GM21360 (cell line): ENCODE measurements around the gene ZNF608.

ENCODE experiments used
- ATAC-seq: cut with Tn5 transposase; IDR thresholded peaks from one replicate; pipeline ENCODE4 v1.9.1; 2021; ENCODE audit warnings: mild to moderate bottlenecking, moderate library complexity; ENCODE audit not compliant: unreplicated experiment

Gene ZNF608

DNA sequence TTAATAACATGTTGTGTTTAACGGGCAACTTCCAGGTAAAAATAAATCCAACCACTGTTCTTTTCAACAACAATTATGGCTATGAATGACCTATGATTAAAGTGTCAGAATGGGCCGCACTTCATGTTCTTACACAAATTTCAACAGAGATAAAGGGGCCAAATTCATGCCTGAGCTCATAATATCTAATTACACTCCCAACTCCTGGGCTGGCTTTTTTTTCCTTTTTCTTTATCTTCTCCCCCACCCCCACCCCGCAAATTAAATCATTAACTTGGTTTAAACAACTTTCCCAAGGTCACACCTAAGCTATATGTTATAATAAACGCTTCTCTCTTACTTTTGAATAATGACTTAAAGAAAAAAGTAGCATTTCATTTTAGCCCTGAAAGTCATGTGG is 25.8 kb downstream of the ZNF608 start:
- ATAC-seq: no peak

DNA sequence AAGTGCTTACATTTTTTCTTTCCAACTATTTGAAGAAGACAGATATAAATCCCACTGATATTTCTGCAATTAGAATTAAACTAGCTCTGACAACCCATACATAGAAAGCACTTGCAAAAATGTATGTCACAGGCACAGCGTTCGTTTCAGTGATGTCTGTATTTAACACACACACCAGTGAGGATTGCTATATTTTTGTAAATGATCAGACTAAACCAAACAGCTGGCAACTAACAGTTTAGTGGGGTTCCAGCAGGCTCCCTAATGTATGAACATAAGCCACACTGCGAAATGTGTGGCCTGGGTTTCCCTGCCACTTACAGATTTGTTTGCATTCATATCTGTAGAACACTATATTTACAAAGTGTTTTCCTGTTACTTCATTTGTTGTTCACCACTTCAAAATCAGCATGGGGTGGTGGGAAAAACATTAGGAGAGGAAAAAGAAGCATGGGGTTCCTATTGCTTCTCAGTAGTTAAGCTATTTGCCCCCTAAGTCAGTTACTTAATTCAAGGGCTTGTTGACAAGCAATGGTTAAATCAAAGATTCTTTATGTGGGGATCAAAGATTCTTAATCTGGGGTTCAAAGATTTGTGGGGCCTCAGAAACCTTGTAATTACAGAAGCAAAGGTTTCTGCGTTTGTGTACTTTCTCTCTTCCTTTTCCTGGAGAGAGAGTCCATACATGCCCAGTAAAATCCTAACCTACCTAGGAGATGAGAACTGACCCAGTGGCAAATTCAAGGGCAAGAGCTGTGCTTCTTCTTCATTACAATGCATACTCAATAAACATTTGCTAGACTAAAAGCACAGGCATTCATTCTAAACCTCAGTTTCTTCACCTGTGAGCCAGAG is 27.1 kb downstream of the ZNF608 start:
- no peak for ATAC-seq

DNA sequence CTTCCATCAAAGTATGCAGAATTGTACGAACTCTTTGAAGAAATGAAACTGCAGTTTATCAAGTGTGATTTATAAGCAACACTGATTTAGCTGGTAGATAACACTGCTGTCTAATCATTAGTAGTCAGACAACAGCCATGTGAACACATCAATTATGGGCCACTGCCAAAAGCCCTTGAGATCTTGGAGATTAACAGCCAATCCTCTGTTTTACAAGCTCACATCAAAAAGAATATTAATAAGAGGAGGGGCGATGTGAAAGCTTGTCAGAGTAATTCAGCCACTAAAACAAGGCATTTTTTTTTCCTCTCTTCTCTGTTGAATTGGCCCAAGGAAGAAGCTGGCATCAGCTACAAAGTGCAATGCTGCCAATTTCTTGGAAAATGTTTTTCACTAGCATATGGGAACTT is 28.1 kb downstream of the ZNF608 start:
- ATAC-seq: no peak

DNA sequence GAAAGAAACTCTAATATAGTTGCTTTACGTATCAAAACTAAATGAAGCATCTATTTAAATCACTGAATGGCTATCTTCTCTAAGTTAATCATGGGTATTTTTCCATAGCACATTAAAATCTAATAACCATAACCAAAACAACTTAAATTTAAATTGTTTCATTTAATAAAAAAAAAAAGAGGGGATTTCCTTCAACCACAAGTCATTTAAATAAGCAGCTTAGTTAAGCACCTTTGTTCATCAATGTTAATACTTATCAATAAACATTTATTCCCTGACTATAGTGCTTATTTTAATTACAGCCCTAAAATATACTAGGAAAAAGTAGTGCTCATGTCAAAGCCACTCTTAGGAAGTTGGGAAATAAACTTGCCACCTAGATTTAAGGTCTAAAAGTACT is 30.3 kb downstream of the ZNF608 start:
- no peak for ATAC-seq

DNA sequence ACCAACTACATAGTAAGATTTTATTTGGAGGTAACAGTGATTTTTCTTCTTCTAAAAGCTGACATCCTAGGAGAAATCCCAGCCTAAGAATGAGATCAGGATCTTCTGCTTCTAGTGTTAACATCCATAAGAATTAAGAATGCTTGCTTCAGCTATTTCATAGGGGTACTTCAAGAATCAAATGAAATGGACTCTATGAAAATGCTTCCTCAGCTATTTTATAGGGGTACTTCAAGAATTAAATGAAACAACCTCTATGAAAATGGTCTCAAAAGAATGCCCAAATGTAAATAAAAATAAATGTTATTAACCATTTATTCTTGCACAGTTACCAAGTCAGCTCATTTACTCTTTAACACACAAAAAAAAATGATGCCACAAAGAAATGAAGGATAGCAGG is 31.5 kb downstream of the ZNF608 start:
- no peak for ATAC-seq

DNA sequence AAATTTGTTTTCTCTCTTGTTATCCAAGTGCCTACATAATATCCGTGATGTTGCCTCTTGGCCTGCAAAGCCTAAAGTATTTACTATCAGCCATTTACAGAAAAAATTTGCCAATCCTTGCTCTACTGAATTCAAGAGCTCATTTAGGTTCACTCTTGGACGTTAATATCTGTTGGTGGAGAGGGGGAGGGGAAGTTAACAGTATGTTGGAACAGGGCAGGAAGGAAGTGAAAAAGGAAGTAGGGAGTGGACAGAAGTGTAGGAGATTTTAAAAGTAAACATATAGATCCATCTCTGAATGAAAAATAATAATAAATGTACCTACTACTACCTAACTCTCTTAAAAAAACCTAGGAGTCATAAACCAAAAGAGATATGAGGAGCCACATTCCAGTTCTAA is 32.8 kb downstream of the ZNF608 start:
- ATAC-seq: no peak

DNA sequence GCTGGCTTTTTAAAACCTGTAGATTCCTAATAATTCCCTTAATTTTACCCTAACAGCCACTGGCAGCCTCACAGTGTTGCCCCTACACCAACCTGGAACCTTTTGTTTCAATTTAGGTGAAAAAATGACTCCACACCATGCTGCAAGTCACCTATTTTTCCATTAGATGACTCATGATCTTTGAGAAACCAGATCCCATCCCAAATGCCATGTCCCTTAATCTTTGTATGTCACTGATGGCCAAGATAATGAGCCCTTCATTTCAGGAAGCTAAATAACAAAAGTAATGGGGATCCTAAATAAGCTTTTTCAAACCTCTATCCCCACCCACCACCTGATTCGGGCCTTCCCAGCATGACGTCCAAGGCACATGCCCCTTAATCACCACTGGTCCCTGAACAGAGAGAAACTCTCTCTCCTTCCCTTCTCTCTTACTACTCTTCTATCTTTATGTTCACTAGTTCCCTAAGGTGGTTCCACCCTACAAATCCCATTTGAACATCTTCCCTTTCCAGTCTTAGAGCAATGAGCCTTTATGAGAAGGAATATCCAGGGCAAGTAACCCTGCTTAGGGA is 33.6 kb downstream of the ZNF608 start:
- ATAC-seq: no peak

DNA sequence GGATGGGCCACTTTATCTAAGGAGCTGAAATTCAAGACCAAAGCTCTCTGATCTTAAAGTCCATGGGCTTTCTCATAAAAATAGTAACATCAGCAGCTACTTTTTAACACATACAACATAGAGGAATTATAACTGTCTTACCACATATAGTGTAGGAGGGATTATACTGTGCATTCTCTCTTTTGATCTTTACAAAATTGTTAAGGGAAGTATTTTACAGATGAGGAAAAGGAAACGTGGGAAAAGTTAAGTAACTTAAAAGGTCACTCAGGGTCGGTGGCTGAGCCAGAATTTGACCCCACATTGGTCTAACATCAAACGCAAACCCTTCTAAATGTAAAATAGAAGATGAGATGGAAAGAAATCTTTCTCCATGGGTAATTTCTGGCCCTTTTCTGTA is 38.4 kb downstream of the ZNF608 start:
- no peak for ATAC-seq

DNA sequence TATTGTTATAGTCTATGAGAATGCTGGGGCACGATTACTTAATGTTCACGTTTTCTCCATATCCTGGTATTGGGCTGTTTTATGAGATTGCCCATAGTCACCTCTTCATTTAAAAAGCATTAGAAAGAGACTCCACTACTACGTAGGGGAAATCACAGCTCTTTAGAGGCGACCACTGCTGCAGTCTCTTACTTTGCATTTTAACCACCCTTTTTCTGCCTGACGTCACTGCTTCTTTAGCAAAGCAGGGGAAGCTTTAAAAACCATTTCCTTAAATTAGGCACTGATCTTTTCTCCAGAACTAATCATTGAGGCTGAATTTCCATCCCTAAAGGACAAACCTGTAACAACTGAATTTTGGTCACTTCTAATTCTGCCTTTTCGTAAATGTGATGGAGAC is 38.9 kb downstream of the ZNF608 start:
- ATAC-seq: no peak

DNA sequence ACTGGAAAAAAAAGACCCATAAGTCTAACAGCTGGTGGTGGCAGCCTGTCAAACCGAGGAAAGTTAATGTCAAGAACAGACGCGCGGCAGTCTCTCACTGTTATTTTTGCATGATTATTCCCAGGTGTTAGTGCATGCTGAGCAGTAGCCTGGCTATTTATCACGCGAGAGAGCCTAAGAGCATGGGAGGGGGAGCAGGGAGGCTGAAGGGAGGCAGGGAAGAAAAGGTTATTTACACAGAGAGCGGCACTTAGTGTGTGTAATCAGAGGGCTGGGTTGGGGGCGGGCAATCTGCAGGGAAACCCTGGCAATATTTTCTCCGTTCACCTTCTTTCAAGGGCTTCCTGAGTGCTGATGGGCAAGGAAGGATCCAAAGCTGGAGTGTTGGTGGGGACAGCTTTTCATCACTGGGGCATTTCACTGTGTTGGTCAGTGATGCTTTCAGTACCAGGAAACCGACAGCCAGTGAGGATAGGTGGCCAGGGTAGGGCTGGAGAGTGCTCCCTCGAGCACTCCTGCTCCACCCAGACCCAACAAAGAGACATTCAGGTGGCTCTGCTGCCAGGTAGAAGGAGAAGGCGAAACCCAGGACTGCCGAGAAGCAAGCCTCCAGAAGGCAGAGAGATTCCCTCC is 39.6 kb downstream of the ZNF608 start:
- no peak for ATAC-seq

DNA sequence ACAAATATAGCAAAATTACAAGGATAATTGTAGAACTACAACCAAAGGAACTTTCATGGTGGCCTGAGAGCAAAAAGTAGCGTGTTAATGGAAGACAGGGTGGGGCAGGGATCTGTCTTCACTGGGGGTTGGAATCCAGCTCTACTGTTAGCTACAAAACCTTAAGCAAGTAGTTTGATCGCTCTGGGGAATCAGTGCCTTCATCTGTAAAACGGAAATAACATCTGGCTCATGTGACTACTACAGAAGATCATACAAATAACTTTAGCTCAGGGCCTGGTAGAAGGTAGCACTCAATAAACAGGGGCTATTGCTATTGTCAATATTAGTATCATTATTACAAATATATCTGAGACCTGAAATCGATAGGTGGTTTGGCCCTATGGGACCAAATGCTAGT is 40.4 kb downstream of the ZNF608 start:
- no peak for ATAC-seq

DNA sequence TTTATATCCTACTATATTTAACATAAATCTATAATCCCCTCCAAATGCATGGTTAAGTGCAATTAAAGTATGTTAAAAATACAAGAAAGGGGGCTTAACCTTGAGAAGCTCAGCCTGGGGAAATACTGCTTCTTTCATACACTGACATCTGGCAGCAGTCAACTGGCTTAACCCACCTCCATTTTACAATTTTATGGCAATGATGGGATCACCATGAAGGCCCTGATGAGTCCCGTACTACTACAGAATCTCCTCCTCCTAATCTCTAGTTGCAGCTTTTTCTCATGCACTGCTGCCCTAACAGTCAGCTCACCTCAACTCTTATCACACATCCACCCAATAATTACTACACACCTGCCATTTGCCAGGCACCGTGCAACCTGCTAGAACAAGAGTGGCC is 40.9 kb downstream of the ZNF608 start:
- ATAC-seq: no peak

DNA sequence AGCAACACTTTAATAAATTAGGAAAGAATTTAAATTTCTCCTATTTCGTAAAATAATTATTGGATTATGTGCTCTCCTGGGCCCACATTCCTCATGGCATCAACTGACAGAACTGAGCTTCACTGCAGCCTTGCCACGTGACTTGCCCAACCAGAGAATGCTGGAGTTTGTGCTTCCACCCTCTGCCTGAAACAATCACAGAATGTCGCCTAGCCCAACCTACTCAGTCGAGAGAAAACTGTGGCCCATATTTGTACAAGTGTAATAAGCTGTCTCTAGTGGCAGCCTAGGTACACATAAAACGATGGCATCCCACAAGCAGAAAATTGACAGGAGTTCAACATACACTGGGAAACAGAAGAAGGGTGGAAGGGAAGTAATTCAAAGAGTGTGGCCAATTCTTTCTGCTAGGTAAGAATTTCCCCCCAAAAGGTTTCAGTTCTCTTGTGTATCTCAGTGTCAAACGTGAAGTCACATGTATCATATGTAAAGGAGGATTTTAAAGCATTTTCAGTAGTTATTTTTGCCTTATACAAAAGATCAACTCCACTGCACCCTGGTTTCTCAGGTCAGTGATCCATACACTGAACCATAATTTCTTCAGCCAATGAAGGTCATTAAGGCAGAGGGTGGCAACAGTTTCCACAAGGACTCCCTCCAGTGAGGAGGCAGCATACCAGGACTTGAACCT is 41.7 kb downstream of the ZNF608 start:
- peak; percentile 51 for ATAC-seq

DNA sequence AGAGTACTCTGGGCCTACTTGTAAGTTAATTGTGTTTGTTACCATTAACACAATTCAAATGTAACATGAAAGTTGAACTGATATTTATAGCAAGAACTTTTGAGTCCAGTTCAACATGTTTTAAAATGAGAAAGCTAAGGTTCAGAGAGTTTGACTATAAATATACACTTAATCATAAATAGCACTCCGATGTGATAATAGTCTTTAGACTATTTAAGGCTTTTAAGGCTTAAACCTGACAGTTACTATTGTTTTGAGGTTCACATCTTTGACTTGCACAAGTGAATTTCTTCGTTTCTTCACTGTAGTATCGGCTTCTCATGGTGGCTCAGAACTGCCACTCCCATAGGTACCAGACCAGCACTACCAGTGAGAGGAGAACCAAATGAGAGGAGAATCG is 42.4 kb downstream of the ZNF608 start:
- no peak for ATAC-seq

DNA sequence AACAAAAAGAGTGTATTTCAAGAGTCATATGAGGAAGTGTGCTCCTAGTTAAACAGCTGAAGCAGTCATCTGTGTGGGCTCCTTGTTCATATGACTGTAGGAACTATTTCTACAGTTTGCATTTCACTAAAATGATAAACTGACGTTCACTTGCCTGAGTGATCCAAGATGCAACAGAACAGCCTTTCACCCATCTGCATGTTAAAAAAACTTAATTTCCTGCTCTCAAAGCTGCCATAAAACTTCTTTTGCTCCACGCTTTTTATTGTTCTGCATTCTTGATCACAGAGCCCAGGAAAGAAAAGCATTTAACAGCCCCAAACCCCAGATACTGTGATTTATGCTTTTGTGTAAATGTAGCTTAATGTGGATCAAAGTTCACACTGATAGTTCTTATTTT is 43.9 kb downstream of the ZNF608 start:
- ATAC-seq: peak; percentile 39

DNA sequence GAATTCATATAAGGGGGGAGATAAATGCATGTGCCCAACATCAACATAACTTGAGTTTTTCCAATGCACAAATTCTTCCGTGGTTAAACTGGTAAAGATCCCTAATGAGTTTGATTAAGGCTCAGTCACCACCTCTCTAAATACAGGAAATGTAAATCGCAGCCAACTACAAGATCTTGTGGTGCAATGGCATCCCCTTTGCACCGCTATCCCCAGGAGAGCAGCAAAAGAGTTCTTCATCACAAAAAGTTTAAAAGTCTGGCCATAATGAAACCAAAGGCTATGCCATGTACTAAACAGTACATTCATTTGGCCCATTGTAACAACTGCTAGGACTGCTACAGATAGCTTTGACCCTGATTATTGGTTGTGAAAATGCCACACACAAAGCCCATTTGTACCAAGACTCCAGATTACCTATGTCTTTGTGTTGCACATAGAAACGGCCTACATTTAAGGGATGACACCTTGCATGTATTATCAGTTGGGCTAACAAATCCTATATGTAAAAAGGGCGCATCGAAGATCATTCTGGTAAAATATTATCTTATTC is 44.5 kb downstream of the ZNF608 start:
- ATAC-seq: no peak

DNA sequence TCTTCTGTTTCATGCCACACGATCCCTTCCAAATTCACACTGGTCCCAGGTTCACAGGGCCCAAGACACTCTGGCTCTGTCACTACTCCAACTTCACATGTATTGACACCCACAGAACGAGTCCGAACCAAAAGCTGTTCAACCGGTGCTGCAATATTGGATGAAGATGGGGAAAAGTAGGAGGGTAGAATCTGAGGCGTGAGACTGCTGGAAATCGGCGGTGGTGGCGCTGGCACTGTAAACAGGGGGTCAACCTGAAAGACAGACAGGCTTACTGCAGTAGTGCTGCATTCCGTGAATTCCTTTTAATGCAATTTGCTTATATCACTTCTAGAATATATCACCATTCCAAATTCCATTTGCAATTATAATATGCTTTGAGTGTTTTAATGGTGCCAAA is 45.4 kb downstream of the ZNF608 start:
- ATAC-seq: no peak

DNA sequence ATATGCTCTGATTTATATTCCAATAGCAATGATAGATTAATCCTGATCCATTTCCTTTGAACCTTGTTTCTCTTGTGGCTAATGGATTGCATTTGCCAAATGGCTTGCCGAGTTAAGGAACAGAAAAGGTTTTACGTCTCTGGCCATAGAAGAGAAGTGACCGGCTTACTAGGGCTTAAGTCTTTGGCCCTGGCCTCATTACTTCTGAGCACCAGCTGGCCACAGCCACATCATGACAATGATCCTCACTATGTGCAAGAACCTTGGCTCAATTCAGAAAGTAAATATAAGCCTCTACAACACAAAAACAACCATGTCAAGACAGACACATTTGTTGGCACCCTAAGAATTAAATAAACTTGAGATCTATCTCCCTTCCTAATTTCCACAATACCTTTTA is 46.1 kb downstream of the ZNF608 start:
- no peak for ATAC-seq

DNA sequence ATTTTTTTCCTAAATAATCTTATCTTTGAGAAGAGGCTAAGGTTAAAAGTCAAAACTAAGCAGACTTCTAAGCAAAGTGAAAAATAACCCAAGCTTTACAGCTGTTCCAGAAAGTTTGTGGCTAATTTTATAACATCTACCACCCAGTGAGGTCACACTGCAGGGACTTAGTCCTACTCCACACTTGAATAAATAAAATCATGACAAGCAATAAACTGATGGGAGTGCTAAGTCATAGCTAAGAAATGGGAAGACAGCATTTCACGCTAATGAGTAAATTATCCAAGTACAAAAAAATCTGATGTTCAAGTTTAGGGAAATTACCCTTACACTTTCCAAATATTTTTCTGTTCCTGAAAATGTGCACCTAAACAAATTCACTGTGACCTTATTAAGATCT is 47.7 kb downstream of the ZNF608 start:
- ATAC-seq: no peak

DNA sequence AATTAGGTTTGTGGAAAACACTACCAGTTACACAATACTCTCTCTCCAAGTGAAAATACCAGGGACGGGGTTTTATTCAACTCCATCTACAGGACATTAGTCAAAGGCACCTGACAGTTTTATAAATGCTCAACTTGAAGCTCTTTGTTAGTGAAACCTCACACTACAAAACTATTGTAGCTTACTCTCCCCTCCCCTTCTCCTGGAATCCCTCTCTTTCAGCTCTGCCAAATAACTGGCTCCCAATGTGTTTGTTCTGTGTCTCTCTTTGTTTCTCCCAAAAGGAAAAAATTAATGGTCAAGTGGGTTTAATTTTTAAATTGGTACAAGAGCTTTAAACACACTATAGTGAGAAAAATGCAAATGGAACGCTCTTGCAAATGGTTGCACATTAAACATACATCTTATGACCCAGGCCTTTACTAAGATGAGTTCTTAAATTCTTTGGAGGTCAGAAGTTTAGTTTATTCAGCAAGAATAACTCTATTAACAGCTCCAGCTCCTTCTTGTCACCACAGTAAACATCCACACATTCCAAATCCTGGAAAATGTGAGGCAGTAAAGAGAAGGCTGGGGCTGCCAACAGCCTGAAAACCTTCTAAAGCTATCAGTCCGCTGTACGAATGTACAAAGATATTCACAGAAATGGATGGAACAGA is 48.4 kb downstream of the ZNF608 start:
- ATAC-seq: no peak

DNA sequence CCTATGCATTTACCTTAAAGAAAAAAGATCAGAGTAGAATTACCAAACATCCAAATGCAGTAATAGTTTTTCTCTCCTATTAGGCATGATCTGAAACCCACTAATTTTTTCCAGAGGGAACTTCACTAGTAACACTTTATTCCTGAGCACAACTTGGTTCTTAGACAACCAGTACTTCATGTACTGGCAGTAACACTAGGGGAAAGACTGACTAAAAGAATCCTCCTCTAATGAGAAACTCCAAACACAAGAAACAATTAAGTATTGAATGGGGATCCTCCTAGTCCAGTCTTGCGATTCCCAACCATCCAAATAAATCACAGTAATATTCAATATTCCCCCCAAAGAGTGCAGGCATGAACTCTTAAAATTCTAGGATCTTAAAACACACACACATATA is 48.9 kb downstream of the ZNF608 start:
- ATAC-seq: no peak
